Measurements from ENCODE around the gene GPR55. TPM values are rescaled to one million over a fixed set of nuclear protein-coding genes. Genes with fewer than 3 reads are reported as not detected.

Gene GPR55
- polyA plus RNA-seq, 1 donor = 0.17 TPM

GRCh38 chr2:230866756-230867523 lies 58.1 kb downstream of the GPR55 start:
- DNase-seq = no peak

- no peak for DNase-seq
Observed at GRCh38 chr2:230865766-230866755, 59.0 kb downstream of the GPR55 start.

DNA sequence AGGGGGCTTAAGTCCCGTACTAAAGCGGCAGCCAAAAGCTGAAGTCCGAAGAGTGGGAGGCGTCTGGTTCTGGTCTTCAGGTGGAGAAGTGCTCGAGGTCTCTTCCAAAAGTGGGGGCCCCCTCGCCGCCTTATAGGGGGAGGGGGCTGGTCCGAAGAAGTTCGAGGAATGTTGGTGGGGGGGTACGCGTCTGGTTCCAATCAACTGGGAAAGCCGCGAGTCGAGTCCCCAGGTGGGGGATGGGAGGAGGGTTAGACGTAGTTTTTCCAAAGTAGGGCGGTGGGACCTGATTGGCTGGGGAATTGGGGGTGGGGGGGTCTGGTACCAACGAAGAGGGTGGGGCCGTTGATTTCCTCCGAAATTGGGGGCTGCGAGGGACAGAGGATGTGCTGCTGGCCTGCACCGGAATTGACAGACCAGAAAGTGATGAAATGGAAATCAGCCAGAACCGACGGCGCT lies 59.7 kb downstream of the GPR55 start:
- DNase-seq = no peak

- DNase-seq = no peak
Observed at GRCh38 chr2:230864605-230865306, 60.3 kb downstream of the GPR55 start, which contains the start of gene ITM2C. Gene ITM2C (plus strand): TSS chr2:230864942. CDS start chr2:230865026, 84 bp downstream.

- DNase-seq = no peak
Observed at GRCh38 chr2:230864122-230864604, 60.9 kb downstream of the GPR55 start.

DNA sequence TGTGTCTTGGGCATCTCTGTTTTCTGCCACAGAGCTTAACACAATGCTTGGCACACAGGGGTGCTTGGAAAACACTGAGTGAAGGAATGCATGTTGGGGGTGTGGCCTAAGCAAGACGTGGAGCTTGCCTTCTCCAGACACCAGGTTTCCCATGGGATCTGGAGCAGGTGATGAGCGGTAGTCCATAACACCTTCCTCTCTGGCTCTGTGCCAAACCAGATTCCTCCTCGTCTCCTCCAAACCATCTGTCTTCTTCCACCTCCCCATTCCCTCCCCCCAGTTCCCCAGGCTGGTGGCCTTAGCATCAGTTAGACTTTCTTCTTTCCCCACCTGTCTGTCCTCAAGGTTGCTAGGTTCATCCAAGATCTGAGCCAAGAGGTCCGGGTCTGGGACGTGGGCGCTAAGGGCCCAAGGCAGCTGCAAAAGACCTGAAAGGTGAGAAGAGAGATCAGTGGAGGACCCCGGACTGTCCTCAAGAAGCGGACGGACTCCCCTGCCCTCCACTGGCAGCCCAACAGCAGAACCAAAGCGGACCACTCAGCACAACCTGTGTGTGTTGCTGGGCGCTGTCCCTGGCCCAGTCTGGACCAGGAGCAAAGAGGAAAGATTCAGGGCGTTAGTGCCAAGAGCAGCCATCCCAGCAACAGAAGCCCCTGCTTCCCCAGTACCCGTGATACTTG lies 61.5 kb downstream of the GPR55 start:
- no peak for DNase-seq

GRCh38 chr2:230863031-230863430 lies 62.0 kb downstream of the GPR55 start:
- no peak for DNase-seq

- no peak for DNase-seq
Observed at GRCh38 chr2:230862292-230862691, 62.8 kb downstream of the GPR55 start.

- peak; percentile 70 for DNase-seq
Observed at GRCh38 chr2:230861552-230862255, 63.3 kb downstream of the GPR55 start.

Other genes starting within 250 kb of the GPR55 start
- gene CAB39, start 212.4 kb downstream of the GPR55 start, polyA plus RNA-seq (ENCODE audit: insufficient read length) = 90.3 TPM
- gene ITM2C, start 60.3 kb downstream of the GPR55 start, polyA plus RNA-seq (ENCODE audit: insufficient read length) = 836 TPM
- gene SPATA3, start 70.9 kb upstream of the GPR55 start, polyA plus RNA-seq (ENCODE audit: insufficient read length) = not detected
- gene C2orf72, start 112.3 kb upstream of the GPR55 start, polyA plus RNA-seq (ENCODE audit: insufficient read length) = 4.0 TPM
- gene PSMD1, start 131.6 kb upstream of the GPR55 start, polyA plus RNA-seq (ENCODE audit: insufficient read length) = 111 TPM
- gene HTR2B, start 199.8 kb upstream of the GPR55 start, polyA plus RNA-seq (ENCODE audit: insufficient read length) = 16.3 TPM

All from left kidney (tissue), 2 donors.